GM10266 (cell line): ENCODE results near the gene GSTT2.

Source experiments
- DNase-seq: peaks from one replicate; pipeline ENCODE4 v3.0.0; 2012; ENCODE audit errors: extremely low spot score
- CTCF ChIP-seq: IDR thresholded peaks from 2 replicates; pipeline ENCODE4 v1.5.1; 2012; ENCODE audit warnings: mild to moderate bottlenecking, low read depth; ENCODE audit not compliant: control insufficient read depth, insufficient read depth; ENCODE audit errors: missing control alignments

GSTT2 gene

GRCh38 chr22:24002851-24003250 is 22.9 kb downstream of the GSTT2 start:
- TF ChIP-seq CTCF, result no peak
- DNase-seq, result no peak

GRCh38 chr22:24003887-24004286 is 24.0 kb downstream of the GSTT2 start:
- DNase-seq, result no peak
- no peak for TF ChIP-seq CTCF

GRCh38 chr22:24005201-24005600 is 25.3 kb downstream of the GSTT2 start, which contains the start of gene GSTT4:
Gene GSTT4 (minus strand): TSS chr22:24005453. CDS start chr22:24005356, 97 bp downstream.
- DNase-seq, result no peak
- TF ChIP-seq CTCF, result no peak

GRCh38 chr22:24006207-24006913 is 26.4 kb downstream of the GSTT2 start:
- no peak for TF ChIP-seq CTCF
- no peak for DNase-seq

- TF ChIP-seq CTCF, result no peak
- DNase-seq, result no peak
These were observed 26.9 kb downstream of the GSTT2 start for GRCh38 chr22:24006914-24007214.

GRCh38 chr22:24007253-24008021 is 27.5 kb downstream of the GSTT2 start:
- no peak for DNase-seq
- no peak for TF ChIP-seq CTCF

GRCh38 chr22:24008022-24008283 is 28.0 kb downstream of the GSTT2 start:
- no peak for TF ChIP-seq CTCF

More at GRCh38 chr22:24008022-24008283, 28.0 kb downstream of the GSTT2 start:
- DNase-seq, result no peak
